ENCODE data around the gene STRADB.
"Not testable (repeated sequence)": the region's sequence is repeated elsewhere in the genome, so short reads cannot be mapped to it uniquely, and the experiment has no call there.

Gene STRADB

GRCh38 chr2:201414099-201415023 is 37.2 kb upstream of the STRADB start:
- Histone ChIP-seq H3K36me3 (ENCODE audit: control insufficient read depth, insufficient read depth, low read length) (no peaks in the 10 kb centered on the region), H3K9ac (ENCODE audit: low read length) (no peak overlapping the region), H3K4me1 (ENCODE audit: control insufficient read depth, insufficient read depth, low read length) (peaks cover 13% of the 10 kb centered on the region), H3K27me3 (ENCODE audit: control insufficient read depth, insufficient read depth, low read length) (no peaks in the 10 kb centered on the region), H3K27ac (ENCODE audit: low read depth, low read length) (no peak overlapping the region), H3K4me3 (ENCODE audit: low read length) (no peak overlapping the region)

GRCh38 chr2:201415149-201415548 is 36.4 kb upstream of the STRADB start:
- Histone ChIP-seq H3K27me3 (ENCODE audit: control insufficient read depth, insufficient read depth, low read length) (no peaks in the 10 kb centered on the region), H3K27ac (ENCODE audit: low read depth, low read length) (no peak overlapping the region), H3K4me1 (ENCODE audit: control insufficient read depth, insufficient read depth, low read length) (peaks cover 13% of the 10 kb centered on the region)

GRCh38 chr2:201419057-201419635 is 32.4 kb upstream of the STRADB start:
- Histone ChIP-seq H3K9ac (ENCODE audit: low read length) (no peak overlapping the region), H3K27me3 (ENCODE audit: control insufficient read depth, insufficient read depth, low read length) (no peaks in the 10 kb centered on the region), H3K27ac (ENCODE audit: low read depth, low read length) (no peak overlapping the region), H3K4me3 (ENCODE audit: low read length) (no peak overlapping the region), H3K4me1 (ENCODE audit: control insufficient read depth, insufficient read depth, low read length) (peaks cover 7% of the 10 kb centered on the region), H3K36me3 (ENCODE audit: control insufficient read depth, insufficient read depth, low read length) (no peaks in the 10 kb centered on the region)

More at GRCh38 chr2:201415149-201415548, 36.4 kb upstream of the STRADB start:
- no peak overlapping the region for H3K9ac ChIP-seq (ENCODE audit: low read length)
- H3K4me3 ChIP-seq (ENCODE audit: low read length) = no peak overlapping the region
- no peaks in the 10 kb centered on the region for H3K36me3 ChIP-seq (ENCODE audit: control insufficient read depth, insufficient read depth, low read length)

GRCh38 chr2:201419986-201420385 is 31.6 kb upstream of the STRADB start:
- H3K27ac ChIP-seq (ENCODE audit: low read depth, low read length) = no peak overlapping the region
- no peak overlapping the region for H3K4me3 ChIP-seq (ENCODE audit: low read length)
- no peak overlapping the region for H3K9ac ChIP-seq (ENCODE audit: low read length)
- H3K36me3 ChIP-seq (ENCODE audit: control insufficient read depth, insufficient read depth, low read length) = no peaks in the 10 kb centered on the region
- H3K4me1 ChIP-seq (ENCODE audit: control insufficient read depth, insufficient read depth, low read length) = peaks cover 2% of the 10 kb centered on the region
- no peaks in the 10 kb centered on the region for H3K27me3 ChIP-seq (ENCODE audit: control insufficient read depth, insufficient read depth, low read length)

GRCh38 chr2:201420442-201421113 is 31.0 kb upstream of the STRADB start:
- Histone ChIP-seq H3K4me3 (ENCODE audit: low read length) (no peak overlapping the region), H3K27me3 (ENCODE audit: control insufficient read depth, insufficient read depth, low read length) (no peaks in the 10 kb centered on the region), H3K36me3 (ENCODE audit: control insufficient read depth, insufficient read depth, low read length) (no peaks in the 10 kb centered on the region), H3K4me1 (ENCODE audit: control insufficient read depth, insufficient read depth, low read length) (no peaks in the 10 kb centered on the region), H3K27ac (ENCODE audit: low read depth, low read length) (no peak overlapping the region), H3K9ac (ENCODE audit: low read length) (no peak overlapping the region)

GRCh38 chr2:201425952-201426351 is 25.6 kb upstream of the STRADB start:
- H3K4me1 ChIP-seq (ENCODE audit: control insufficient read depth, insufficient read depth, low read length) = no peaks in the 10 kb centered on the region
- no peak overlapping the region for H3K4me3 ChIP-seq (ENCODE audit: low read length)
- H3K27ac ChIP-seq (ENCODE audit: low read depth, low read length) = no peak overlapping the region
- H3K9ac ChIP-seq (ENCODE audit: low read length) = no peak overlapping the region
- H3K27me3 ChIP-seq (ENCODE audit: control insufficient read depth, insufficient read depth, low read length) = no peaks in the 10 kb centered on the region
- H3K36me3 ChIP-seq (ENCODE audit: control insufficient read depth, insufficient read depth, low read length) = no peaks in the 10 kb centered on the region

- not testable (repeated sequence) for H3K27me3 ChIP-seq (ENCODE audit: control insufficient read depth, insufficient read depth, low read length); H3K4me1 ChIP-seq (ENCODE audit: control insufficient read depth, insufficient read depth, low read length); H3K9ac ChIP-seq (ENCODE audit: low read length); H3K36me3 ChIP-seq (ENCODE audit: control insufficient read depth, insufficient read depth, low read length); H3K27ac ChIP-seq (ENCODE audit: low read depth, low read length); H3K4me3 ChIP-seq (ENCODE audit: low read length)
Measured at GRCh38 chr2:201428366-201428765, 23.2 kb upstream of the STRADB start.

- not testable (repeated sequence) for H3K27ac ChIP-seq (ENCODE audit: low read depth, low read length); H3K9ac ChIP-seq (ENCODE audit: low read length); H3K27me3 ChIP-seq (ENCODE audit: control insufficient read depth, insufficient read depth, low read length); H3K4me1 ChIP-seq (ENCODE audit: control insufficient read depth, insufficient read depth, low read length); H3K4me3 ChIP-seq (ENCODE audit: low read length); H3K36me3 ChIP-seq (ENCODE audit: control insufficient read depth, insufficient read depth, low read length)
Measured at GRCh38 chr2:201429835-201430234, 21.7 kb upstream of the STRADB start.

- H3K4me1 ChIP-seq (ENCODE audit: control insufficient read depth, insufficient read depth, low read length); H3K4me3 ChIP-seq (ENCODE audit: low read length); H3K27ac ChIP-seq (ENCODE audit: low read depth, low read length); H3K9ac ChIP-seq (ENCODE audit: low read length); H3K36me3 ChIP-seq (ENCODE audit: control insufficient read depth, insufficient read depth, low read length); H3K27me3 ChIP-seq (ENCODE audit: control insufficient read depth, insufficient read depth, low read length): not testable (repeated sequence)
Measured at GRCh38 chr2:201430322-201430721, 21.2 kb upstream of the STRADB start.

- Histone ChIP-seq H3K4me1 (ENCODE audit: control insufficient read depth, insufficient read depth, low read length) (peaks cover 3% of the 10 kb centered on the region), H3K36me3 (ENCODE audit: control insufficient read depth, insufficient read depth, low read length) (no peaks in the 10 kb centered on the region), H3K9ac (ENCODE audit: low read length) (no peak overlapping the region), H3K4me3 (ENCODE audit: low read length) (no peak overlapping the region), H3K27ac (ENCODE audit: low read depth, low read length) (no peak overlapping the region), H3K27me3 (ENCODE audit: control insufficient read depth, insufficient read depth, low read length) (no peaks in the 10 kb centered on the region)
Measured at GRCh38 chr2:201430839-201431238, 20.7 kb upstream of the STRADB start.

GRCh38 chr2:201432038-201432620 is 19.4 kb upstream of the STRADB start:
- Histone ChIP-seq H3K36me3 (ENCODE audit: control insufficient read depth, insufficient read depth, low read length) (no peaks in the 10 kb centered on the region), H3K27ac (ENCODE audit: low read depth, low read length) (no peak overlapping the region), H3K4me3 (ENCODE audit: low read length) (no peak overlapping the region), H3K4me1 (ENCODE audit: control insufficient read depth, insufficient read depth, low read length) (peaks cover 3% of the 10 kb centered on the region), H3K9ac (ENCODE audit: low read length) (no peak overlapping the region), H3K27me3 (ENCODE audit: control insufficient read depth, insufficient read depth, low read length) (no peaks in the 10 kb centered on the region)

GRCh38 chr2:201432621-201433393 is 18.7 kb upstream of the STRADB start:
- H3K9ac ChIP-seq (ENCODE audit: low read length) = no peak overlapping the region
- H3K4me1 ChIP-seq (ENCODE audit: control insufficient read depth, insufficient read depth, low read length) = peaks cover 3% of the 10 kb centered on the region

More at GRCh38 chr2:201432621-201433393, 18.7 kb upstream of the STRADB start:
- no peaks in the 10 kb centered on the region for H3K36me3 ChIP-seq (ENCODE audit: control insufficient read depth, insufficient read depth, low read length)
- no peak overlapping the region for H3K4me3 ChIP-seq (ENCODE audit: low read length)
- no peak overlapping the region for H3K27ac ChIP-seq (ENCODE audit: low read depth, low read length)
- H3K27me3 ChIP-seq (ENCODE audit: control insufficient read depth, insufficient read depth, low read length) = no peaks in the 10 kb centered on the region

All from rectal smooth muscle tissue (tissue), 1 donor.